Neural cell (in vitro differentiated cells): ENCODE data around the gene CCDC12. TPM values are rescaled to one million over a fixed set of nuclear protein-coding genes. Genes with fewer than 3 reads are reported as not detected.

Experiments used
- H2AFZ ChIP-seq: fragments of 200-600, 300-800 bp; sonication (generic), shearing (Covaris generic); 2 replicates; pipeline ENCODE4 v1.6.0; 2014; ENCODE audit warnings: low read depth, mild to moderate bottlenecking, antibody characterized with exemption, low read length, moderate library complexity
- H3F3A ChIP-seq: fragments of 200-600 bp; shearing (Covaris generic); 2 replicates; pipeline ENCODE4 v1.6.1; 2016; ENCODE audit warnings: mild to moderate bottlenecking, moderate library complexity, mixed read lengths, antibody characterized with exemption, low read length; ENCODE audit not compliant: insufficient read depth, poor library complexity, severe bottlenecking
- H3K27ac ChIP-seq: fragments of 200-600, 300-800 bp; sonication (generic), shearing (Covaris generic); 2 replicates; pipeline ENCODE4 v1.5.1; 2014; ENCODE audit warnings: mild to moderate bottlenecking, low read length, moderate library complexity
- H3K27me3 ChIP-seq: fragments of 300-800, 200-600 bp; sonication (generic), shearing (Covaris generic); 2 replicates; pipeline ENCODE4 v1.6.0; 2014; ENCODE audit warnings: mild to moderate bottlenecking, low read depth, low read length, moderate library complexity; ENCODE audit not compliant: insufficient read depth
- H3K36me3 ChIP-seq: fragments of 300-800, 200-600 bp; sonication (generic), shearing (Covaris generic); 2 replicates; pipeline ENCODE4 v1.5.1; 2014; ENCODE audit warnings: mild to moderate bottlenecking, antibody characterized with exemption, low read length, moderate library complexity; ENCODE audit not compliant: insufficient read depth
- H3K4me2 ChIP-seq: fragments of 300-800, 200-600 bp; sonication (generic), shearing (Covaris generic); 2 replicates; pipeline ENCODE4 v1.6.0; 2014; ENCODE audit warnings: mild to moderate bottlenecking, low read length
- H3K4me3 ChIP-seq: fragments of 300-800, 200-600 bp; sonication (generic), shearing (Covaris generic); 2 replicates; pipeline ENCODE4 v1.5.1; 2014; ENCODE audit warnings: mild to moderate bottlenecking, low read length, moderate library complexity
- H3K79me2 ChIP-seq: fragments of 200-600 bp; shearing (Covaris generic); replicated peaks from 2 replicates; pipeline ENCODE4 v1.6.0; 2014; ENCODE audit warnings: mild to moderate bottlenecking, low read length, moderate library complexity; ENCODE audit not compliant: insufficient read depth
- H3K9ac ChIP-seq: fragments of 300-800, 200-600 bp; sonication (generic), shearing (Covaris generic); 2 replicates; pipeline ENCODE4 v1.6.1; 2016; ENCODE audit warnings: mild to moderate bottlenecking, low read length, mixed read lengths
- H3K9me2 ChIP-seq: fragments of 200-600 bp; shearing (Covaris generic); 2 replicates; pipeline ENCODE4 v1.6.1; 2016; ENCODE audit warnings: mild to moderate bottlenecking, low read length, mixed read lengths; ENCODE audit not compliant: insufficient read depth
- H3K9me3 ChIP-seq: fragments of 200-600, 300-800 bp; sonication (generic), shearing (Covaris generic); 2 replicates; pipeline ENCODE4 v1.6.1; 2016; ENCODE audit warnings: mild to moderate bottlenecking, mixed run types, low read length, moderate library complexity, mixed read lengths
- H4K20me1 ChIP-seq: fragments of 200-600 bp; shearing (Covaris generic); 2 replicates; pipeline ENCODE4 v1.6.1; 2016; ENCODE audit warnings: mild to moderate bottlenecking, mixed run types; ENCODE audit not compliant: insufficient read depth
- CTCF ChIP-seq: fragments of 450-650 bp; IDR thresholded peaks from 2 replicates; pipeline ENCODE4 v1.5.1; 2014; ENCODE audit warnings: antibody characterized with exemption, mild to moderate bottlenecking, moderate library complexity; ENCODE audit not compliant: poor library complexity, severe bottlenecking
- EP300 ChIP-seq: fragments of 450-650 bp; conservative IDR thresholded peaks from 2 replicates; pipeline ENCODE4 v1.6.1; 2014; ENCODE audit warnings: antibody characterized with exemption, mild to moderate bottlenecking, moderate library complexity; ENCODE audit not compliant: poor library complexity, severe bottlenecking
- EZH2 ChIP-seq: fragments of 200-600, 300-800 bp; shearing (Covaris generic), sonication (generic); IDR thresholded peaks from 2 replicates; pipeline ENCODE4 v1.6.1; 2014; ENCODE audit warnings: antibody characterized with exemption, low read length, borderline replicate concordance, mild to moderate bottlenecking; ENCODE audit not compliant: insufficient read depth, poor library complexity, severe bottlenecking
- MXI1 ChIP-seq: fragments of 450-650 bp; conservative IDR thresholded peaks from 2 replicates; pipeline ENCODE4 v1.6.1; 2014; ENCODE audit warnings: antibody characterized with exemption, mild to moderate bottlenecking; ENCODE audit not compliant: poor library complexity, severe bottlenecking
- POLR2AphosphoS5 ChIP-seq: IDR thresholded peaks from 2 replicates; pipeline ENCODE4 v1.6.1; 2012
- RAD21 ChIP-seq: fragments of 450-650 bp; conservative IDR thresholded peaks from 2 replicates; pipeline ENCODE4 v1.6.1; 2014; ENCODE audit warnings: antibody characterized with exemption, mild to moderate bottlenecking, moderate library complexity
- REST ChIP-seq: IDR thresholded peaks from 2 replicates; pipeline ENCODE4 v1.6.1; 2012; ENCODE audit warnings: borderline replicate concordance
- SMC3 ChIP-seq: fragments of 450-650 bp; conservative IDR thresholded peaks from 2 replicates; pipeline ENCODE4 v1.6.1; 2014; ENCODE audit warnings: antibody characterized with exemption, mild to moderate bottlenecking, moderate library complexity; ENCODE audit not compliant: poor library complexity
- TAF1 ChIP-seq: IDR thresholded peaks from 2 replicates; pipeline ENCODE4 v1.6.1; 2012; ENCODE audit warnings: low read depth
- polyA plus RNA-seq: library from polyadenylated mRNA; depleted of rRNA; stranded (reverse); fragments of >200 nt; gene quantifications from 2 replicates; pipeline ENCODE4 v1.2.3, GENCODE V29; 2014

CCDC12 gene
- polyA plus RNA-seq, 1 donor from 2014 or later: 46.4 TPM

GRCh38 chr3:46882377-46883053, 94.0 kb downstream of the CCDC12 start:
- no peaks in the 10 kb centered on the region for H3K9me3 ChIP-seq
- H3K4me2 ChIP-seq: peak overlapping the region; percentile 55
- no peaks in the 10 kb centered on the region for H3K36me3 ChIP-seq
- H3K79me2 ChIP-seq: no peaks in the 10 kb centered on the region
- no peak for TF ChIP-seq RAD21
- TF ChIP-seq SMC3: no peak
- no peak for TF ChIP-seq EP300
- TF ChIP-seq EZH2: no peak
- TF ChIP-seq TAF1: no peak
- no peak for TF ChIP-seq REST
- no peak for TF ChIP-seq POLR2AphosphoS5
- no peak for TF ChIP-seq MXI1
- TF ChIP-seq CTCF: no peak
- no peak overlapping the region for H3K27ac ChIP-seq
- H3K9ac ChIP-seq: peak overlapping the region; percentile 16
- H3F3A ChIP-seq: no peaks in the 10 kb centered on the region
- peak overlapping the region; percentile 70 for H3K4me3 ChIP-seq
- no peak overlapping the region for H2AFZ ChIP-seq
- H3K27me3 ChIP-seq: peaks cover 45% of the 10 kb centered on the region
- H4K20me1 ChIP-seq: no peaks in the 10 kb centered on the region
- no peaks in the 10 kb centered on the region for H3K9me2 ChIP-seq

- TF ChIP-seq TAF1: no peak
- no peak for TF ChIP-seq EZH2
- no peak for TF ChIP-seq POLR2AphosphoS5
- TF ChIP-seq EP300: no peak
- TF ChIP-seq SMC3: no peak
- no peak for TF ChIP-seq REST
- no peak for TF ChIP-seq RAD21
- TF ChIP-seq CTCF: no peak
- TF ChIP-seq MXI1: no peak
- peak overlapping the region; percentile 70 for H3K4me3 ChIP-seq
- H3F3A ChIP-seq: no peaks in the 10 kb centered on the region
- H3K27me3 ChIP-seq: peaks cover 45% of the 10 kb centered on the region
- H3K4me2 ChIP-seq: no peak overlapping the region
- H3K9me3 ChIP-seq: no peaks in the 10 kb centered on the region
- no peaks in the 10 kb centered on the region for H3K79me2 ChIP-seq
- no peak overlapping the region for H3K27ac ChIP-seq
- H3K36me3 ChIP-seq: no peaks in the 10 kb centered on the region
- H2AFZ ChIP-seq: no peak overlapping the region
- peak overlapping the region; percentile 23 for H3K9ac ChIP-seq
- no peaks in the 10 kb centered on the region for H4K20me1 ChIP-seq
- no peaks in the 10 kb centered on the region for H3K9me2 ChIP-seq
These were observed 94.8 kb downstream of the CCDC12 start for GRCh38 chr3:46881596-46882376.
